GM19023 (cell line): ENCODE results near the gene PLCB3.
A peak's percentile ranks its signal among the peaks of the same experiment; 100 is the strongest.

Experiments
- ATAC-seq: cut with Tn5 transposase; IDR thresholded peaks from one replicate; pipeline ENCODE4 v1.9.1; 2021; ENCODE audit warnings: mild to moderate bottlenecking, moderate library complexity; ENCODE audit not compliant: unreplicated experiment

Gene PLCB3

GRCh38 chr11:64220798-64221197, 30.5 kb upstream of the PLCB3 start:
- no peak for ATAC-seq

- no peak for ATAC-seq
Observed at GRCh38 chr11:64222651-64223000, 28.7 kb upstream of the PLCB3 start.

- ATAC-seq = no peak
Observed at GRCh38 chr11:64223001-64223651, 28.2 kb upstream of the PLCB3 start.

GRCh38 chr11:64224151-64224890, 27.0 kb upstream of the PLCB3 start:
- no peak for ATAC-seq

GRCh38 chr11:64224891-64225607, 26.3 kb upstream of the PLCB3 start:
- no peak for ATAC-seq

- ATAC-seq = peak; percentile 51
Observed at GRCh38 chr11:64225608-64226506, 25.5 kb upstream of the PLCB3 start, which contains the start of the genes NUDT22 and TRPT1. Gene NUDT22 (plus strand): TSS chr11:64226274. CDS start chr11:64226653, 379 bp downstream. Gene TRPT1 (minus strand): TSS chr11:64226186. CDS start chr11:64225860, 326 bp downstream.

- no peak for ATAC-seq
Observed at GRCh38 chr11:64226507-64227051, 24.8 kb upstream of the PLCB3 start.

- no peak for ATAC-seq
Observed at GRCh38 chr11:64227405-64227956, 23.8 kb upstream of the PLCB3 start.

- ATAC-seq = no peak
Observed at GRCh38 chr11:64229090-64229743, 22.1 kb upstream of the PLCB3 start.

GRCh38 chr11:64229744-64230170, 21.6 kb upstream of the PLCB3 start:
- ATAC-seq = no peak

GRCh38 chr11:64230171-64230984, 21.0 kb upstream of the PLCB3 start, which contains the start of gene DNAJC4:
Gene DNAJC4 (plus strand): TSS chr11:64230548. CDS start chr11:64230855, 307 bp downstream.
- peak; percentile 44 for ATAC-seq

- ATAC-seq = no peak
Observed at GRCh38 chr11:64230985-64231365, 20.4 kb upstream of the PLCB3 start.

GRCh38 chr11:64231546-64231945, 19.8 kb upstream of the PLCB3 start:
- ATAC-seq = no peak

- no peak for ATAC-seq
Observed at GRCh38 chr11:64232182-64232966, 19.0 kb upstream of the PLCB3 start.

GRCh38 chr11:64232967-64233315, 18.4 kb upstream of the PLCB3 start:
- ATAC-seq = no peak

GRCh38 chr11:64233913-64234586, 17.3 kb upstream of the PLCB3 start, which contains the start of gene VEGFB:
Gene VEGFB (plus strand): TSS chr11:64234584. CDS start chr11:64234834, 250 bp downstream.
- ATAC-seq = peak; percentile 35

GRCh38 chr11:64234647-64235379, 16.5 kb upstream of the PLCB3 start:
- ATAC-seq = peak; percentile 22
